Thoracic aorta (tissue), 2 donors: ENCODE data around the gene PEF1. TPM values are rescaled to one million over a fixed set of nuclear protein-coding genes. Genes with fewer than 3 reads are reported as not detected.

Experiments used
- ATAC-seq: fragments of 150-250 bp; one replicate; pipeline ENCODE4 v1.8.0; 2017; ENCODE audit warnings: low read depth; ENCODE audit not compliant: insufficient number of reproducible peaks, low FRiP score
- DNase-seq: peaks from one replicate; pipeline ENCODE4 v3.0.0-alpha.2; 2020; ENCODE audit warnings: low spot score
- H3K27ac ChIP-seq, 2 donors: fragments of 200-600 bp; sonication (generic); 1 replicate in 1 of 2; 2 replicates in 1 of 2; pipeline ENCODE4 v1.5.1; 2016; ENCODE audit warnings: mild to moderate bottlenecking in 2 of 2, moderate library complexity in 2 of 2
- H3K27me3 ChIP-seq: fragments of 200-600 bp; sonication (generic); replicated peaks from 2 replicates; pipeline ENCODE4 v1.6.0; 2016; ENCODE audit warnings: mild to moderate bottlenecking; ENCODE audit not compliant: insufficient read depth
- H3K36me3 ChIP-seq: fragments of 200-600 bp; sonication (generic); one replicate; pipeline ENCODE4 v1.5.1; 2016
- H3K4me1 ChIP-seq, 2 donors: fragments of 200-600 bp; sonication (generic); 1 replicate in 1 of 2; 2 replicates in 1 of 2; pipeline versions ENCODE4 v1.5.1 to v1.6.0; 2016; ENCODE audit warnings: low read depth in 2 of 2, mild to moderate bottlenecking in 1 of 2; ENCODE audit not compliant: control insufficient read depth in 1 of 2
- H3K4me3 ChIP-seq: fragments of 200-600 bp; sonication (generic); 2 replicates; pipeline ENCODE4 v1.5.1; 2016; ENCODE audit warnings: mild to moderate bottlenecking
- H3K9me3 ChIP-seq: fragments of 200-600 bp; sonication (generic); 2 replicates; pipeline ENCODE4 v1.5.1; 2016
- CTCF ChIP-seq: fragments of 200-600 bp; sonication (generic); IDR thresholded peaks from one replicate; pipeline ENCODE4 v1.5.1; 2019; ENCODE audit warnings: antibody characterized with exemption
- total RNA-seq, 2 donors: library from RNA; depleted of rRNA; stranded (reverse); fragments of >200 nt; gene quantifications; one replicate each; pipeline versions ENCODE4 v1.1.0 to v1.2.3, GENCODE V29; 2016

Gene PEF1
- total RNA-seq = 10 to 100 TPM; 69.2 to 99.5 TPM

GRCh38 chr1:31644560-31645273 is at the start of gene PEF1:
Gene PEF1 (minus strand): TSS chr1:31644876. CDS start chr1:31644864, 12 bp downstream.
- Histone ChIP-seq H3K9me3 (no peaks in the 10 kb centered on the region), H3K27me3 (no peaks in the 10 kb centered on the region), H3K36me3 (no peaks in the 10 kb centered on the region), H3K27ac (peak within 1 kb of the TSS; percentile 95 to 98), H3K4me1 (peaks cover 34 to 76% of the 10 kb centered on the region in 2 donors), H3K4me3 (peak within 1 kb of the TSS; percentile 84)
- TF ChIP-seq CTCF = no peak
- peak; percentile 98 for DNase-seq
- ATAC-seq = peak; percentile 86

- peaks cover 77% of the 10 kb centered on the region for H3K36me3 ChIP-seq
- no peak overlapping the region for H3K27ac ChIP-seq
- DNase-seq (no peak), ATAC-seq (no peak)
- H3K9me3 ChIP-seq = no peaks in the 10 kb centered on the region
- no peaks in the 10 kb centered on the region for H3K4me1 ChIP-seq
- TF ChIP-seq CTCF = no peak
- H3K4me3 ChIP-seq = no peak overlapping the region
- H3K27me3 ChIP-seq = no peaks in the 10 kb centered on the region
Observed at GRCh38 chr1:31693231-31693630, 48.6 kb upstream of the PEF1 start.

- no peak for DNase-seq
Observed at GRCh38 chr1:31691951-31692350, 47.3 kb upstream of the PEF1 start.

GRCh38 chr1:31691446-31691845 is 46.8 kb upstream of the PEF1 start:
- H3K27me3 ChIP-seq = no peaks in the 10 kb centered on the region
- no peak overlapping the region for H3K4me3 ChIP-seq
- H3K9me3 ChIP-seq = no peaks in the 10 kb centered on the region
- peaks cover under 1 to 10% of the 10 kb centered on the region in 2 donors for H3K4me1 ChIP-seq
- peaks cover 67% of the 10 kb centered on the region for H3K36me3 ChIP-seq
- TF ChIP-seq CTCF = no peak
- H3K27ac ChIP-seq = no peak overlapping the region
- no peak for DNase-seq
- no peak for ATAC-seq

More at GRCh38 chr1:31691951-31692350, 47.3 kb upstream of the PEF1 start:
- H3K27ac ChIP-seq = no peak overlapping the region
- ATAC-seq = no peak
- no peaks in the 10 kb centered on the region for H3K9me3 ChIP-seq
- no peak for TF ChIP-seq CTCF
- no peak overlapping the region for H3K4me3 ChIP-seq
- no peaks in the 10 kb centered on the region for H3K27me3 ChIP-seq
- peaks cover 0 to 5% of the 10 kb centered on the region in 2 donors for H3K4me1 ChIP-seq
- peaks cover 70% of the 10 kb centered on the region for H3K36me3 ChIP-seq

GRCh38 chr1:31690921-31691320 is 46.2 kb upstream of the PEF1 start:
- H3K4me3 ChIP-seq = no peak overlapping the region
- H3K27ac ChIP-seq = no peak overlapping the region
- no peaks in the 10 kb centered on the region for H3K9me3 ChIP-seq
- H3K36me3 ChIP-seq = peaks cover 65% of the 10 kb centered on the region
- TF ChIP-seq CTCF = no peak
- peaks cover 3 to 16% of the 10 kb centered on the region in 2 donors for H3K4me1 ChIP-seq
- ATAC-seq (no peak), DNase-seq (no peak)
- H3K27me3 ChIP-seq = no peaks in the 10 kb centered on the region
